Ovary (tissue), 3 donors: Measurements from ENCODE around the gene FXYD4.
A peak's percentile ranks its signal among the peaks of the same experiment; 100 is the strongest.

ENCODE experiments used
- EP300 ChIP-seq: sonication (generic); formaldehyde crosslinking; IDR thresholded peaks from one replicate; pipeline ENCODE4 v1.6.1; 2017; ENCODE audit warnings: antibody characterized with exemption
- POLR2A ChIP-seq: fragments of 450-650 bp; IDR thresholded peaks from one replicate; pipeline ENCODE4 v1.6.1; 2017; ENCODE audit warnings: antibody characterized with exemption, mild to moderate bottlenecking, moderate library complexity
- TF ChIP-seq, protein P1 (sequence below), 3 donors: fragments of 450-650 bp in 2 of 3; fragments of 200-600 bp in 1 of 3; IDR thresholded peaks; one replicate each; pipeline versions ENCODE4 v1.5.1 to v1.8.0; 2016 to 2022; ENCODE audit warnings: antibody characterized with exemption in 3 of 3, mild to moderate bottlenecking in 1 of 3
- donor health status: DM: no; HTN: no; CAD: no.

DNA sequence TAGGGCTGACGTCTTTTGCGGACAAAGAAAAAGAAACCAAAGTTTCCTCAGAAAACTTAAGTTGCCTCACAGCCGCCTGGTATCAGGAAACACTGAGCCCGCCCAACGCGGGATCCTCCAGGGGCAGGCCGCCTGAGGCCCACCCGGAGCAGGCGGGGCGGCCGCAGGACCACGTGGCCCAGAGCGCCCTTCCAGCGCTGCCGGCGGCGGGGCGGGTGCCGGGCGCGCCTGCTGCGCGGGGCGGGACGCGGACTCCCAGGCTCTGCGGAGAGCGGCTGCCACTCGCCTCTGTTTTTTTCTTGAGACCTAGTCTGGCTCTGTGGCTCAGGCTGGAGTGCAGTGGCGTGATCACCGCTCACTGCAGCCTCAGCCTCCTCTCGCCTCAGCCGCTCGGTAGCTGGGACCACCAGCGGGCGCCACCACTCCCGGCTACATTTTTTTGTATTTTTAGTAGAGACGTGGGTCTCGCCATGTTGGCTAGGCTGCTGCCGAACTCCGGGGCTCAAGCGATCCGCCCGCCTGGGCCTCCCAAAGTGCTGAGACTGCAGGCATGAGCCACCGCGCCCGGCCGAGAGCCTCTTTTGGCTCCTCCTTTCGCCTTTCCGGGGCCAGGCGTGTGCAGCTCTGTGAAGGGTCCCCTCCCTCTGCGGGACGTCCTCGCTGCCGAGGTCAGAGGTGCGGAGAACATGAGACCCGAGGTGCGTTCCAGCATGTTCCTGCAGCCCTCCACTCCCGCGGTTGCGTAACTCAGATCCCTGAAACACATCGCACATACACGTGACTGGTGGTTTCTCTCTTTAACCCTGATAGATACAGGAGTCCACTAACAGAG lies 49.1 kb downstream of the FXYD4 start:
- TF ChIP-seq EP300 (peak; percentile 57), POLR2A (peak; percentile 66)
- TF ChIP-seq, protein P1, sequence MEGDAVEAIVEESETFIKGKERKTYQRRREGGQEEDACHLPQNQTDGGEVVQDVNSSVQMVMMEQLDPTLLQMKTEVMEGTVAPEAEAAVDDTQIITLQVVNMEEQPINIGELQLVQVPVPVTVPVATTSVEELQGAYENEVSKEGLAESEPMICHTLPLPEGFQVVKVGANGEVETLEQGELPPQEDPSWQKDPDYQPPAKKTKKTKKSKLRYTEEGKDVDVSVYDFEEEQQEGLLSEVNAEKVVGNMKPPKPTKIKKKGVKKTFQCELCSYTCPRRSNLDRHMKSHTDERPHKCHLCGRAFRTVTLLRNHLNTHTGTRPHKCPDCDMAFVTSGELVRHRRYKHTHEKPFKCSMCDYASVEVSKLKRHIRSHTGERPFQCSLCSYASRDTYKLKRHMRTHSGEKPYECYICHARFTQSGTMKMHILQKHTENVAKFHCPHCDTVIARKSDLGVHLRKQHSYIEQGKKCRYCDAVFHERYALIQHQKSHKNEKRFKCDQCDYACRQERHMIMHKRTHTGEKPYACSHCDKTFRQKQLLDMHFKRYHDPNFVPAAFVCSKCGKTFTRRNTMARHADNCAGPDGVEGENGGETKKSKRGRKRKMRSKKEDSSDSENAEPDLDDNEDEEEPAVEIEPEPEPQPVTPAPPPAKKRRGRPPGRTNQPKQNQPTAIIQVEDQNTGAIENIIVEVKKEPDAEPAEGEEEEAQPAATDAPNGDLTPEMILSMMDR (IDR thresholded peaks at IDR 0.05): no peak
